C1 segment of cervical spinal cord (tissue), 14 donors: ENCODE measurements around the gene WASHC4.
A peak's percentile ranks its signal among the peaks of the same experiment; 100 is the strongest.
"Not testable (repeated sequence)": the region's sequence is repeated elsewhere in the genome, so short reads cannot be mapped to it uniquely, and the experiment has no call there.

Source experiments
- DNase-seq, 14 donors: peaks; one replicate each; lab custom pipeline; 2025; lab: John Stamatoyannopoulos, UW

Gene WASHC4

GRCh38 chr12:105162174-105162573, 54.6 kb downstream of the WASHC4 start:
- DNase-seq: no peak

- DNase-seq: no peak
Measured at GRCh38 chr12:105164068-105164467, 56.5 kb downstream of the WASHC4 start.

- no peak for DNase-seq
Measured at GRCh38 chr12:105166736-105167135, 59.2 kb downstream of the WASHC4 start.

GRCh38 chr12:105167346-105167745, 59.8 kb downstream of the WASHC4 start:
- DNase-seq: no peak

GRCh38 chr12:105168006-105168405, 60.5 kb downstream of the WASHC4 start:
- DNase-seq: no peak

- DNase-seq: no peak
Measured at GRCh38 chr12:105170139-105170538, 62.6 kb downstream of the WASHC4 start.

- DNase-seq: no peak
Measured at GRCh38 chr12:105171691-105172436, 64.3 kb downstream of the WASHC4 start.

GRCh38 chr12:105175397-105175990, 68.0 kb downstream of the WASHC4 start:
- DNase-seq: no peak

- no peak for DNase-seq
Measured at GRCh38 chr12:105177208-105177607, 69.7 kb downstream of the WASHC4 start.

- not testable (repeated sequence) for DNase-seq
Measured at GRCh38 chr12:105179114-105179513, 71.6 kb downstream of the WASHC4 start.

GRCh38 chr12:105183406-105183805, 75.9 kb downstream of the WASHC4 start:
- not testable (repeated sequence) for DNase-seq

GRCh38 chr12:105183976-105184375, 76.4 kb downstream of the WASHC4 start:
- DNase-seq: not testable (repeated sequence)

GRCh38 chr12:105189293-105189692, 81.8 kb downstream of the WASHC4 start:
- DNase-seq: no peak

GRCh38 chr12:105190530-105190929, 83.0 kb downstream of the WASHC4 start:
- no peak for DNase-seq

- DNase-seq: peak in 1 of 14 donors; percentile 22
Measured at GRCh38 chr12:105192624-105193225, 85.2 kb downstream of the WASHC4 start.

- no peak for DNase-seq
Measured at GRCh38 chr12:105194947-105195346, 87.4 kb downstream of the WASHC4 start.

- DNase-seq: no peak
Measured at GRCh38 chr12:105196090-105196489, 88.6 kb downstream of the WASHC4 start.

GRCh38 chr12:105198961-105199360, 91.4 kb downstream of the WASHC4 start:
- no peak for DNase-seq

GRCh38 chr12:105200385-105200784, 92.9 kb downstream of the WASHC4 start:
- no peak for DNase-seq

- DNase-seq: peak in 1 of 14 donors; percentile 11
Measured at GRCh38 chr12:105201299-105201698, 93.8 kb downstream of the WASHC4 start.

GRCh38 chr12:105202202-105202601, 94.7 kb downstream of the WASHC4 start:
- no peak for DNase-seq

- DNase-seq: no peak
Measured at GRCh38 chr12:105204127-105204526, 96.6 kb downstream of the WASHC4 start.

- no peak for DNase-seq
Measured at GRCh38 chr12:105204916-105205315, 97.4 kb downstream of the WASHC4 start.
